ENCODE results near the gene FAM174B.

The FAM174B gene

GRCh38 chr15:92651877-92652575 is 3.5 kb downstream of the FAM174B start:
- Histone ChIP-seq H3K27me3 (replicated peaks; ENCODE audit: control insufficient read depth, insufficient read depth, low read length) (peaks cover 13% of the 10 kb centered on the region), H3K4me3 (ENCODE audit: low read length) (no peak overlapping the region), H3K9ac (ENCODE audit: low read length) (no peak overlapping the region), H3K9me3 (ENCODE audit: control insufficient read depth, low read length) (peaks cover 7% of the 10 kb centered on the region), H3K36me3 (ENCODE audit: control insufficient read depth, insufficient read depth, low read length, severe bottlenecking) (no peaks in the 10 kb centered on the region), H3K4me1 (ENCODE audit: control insufficient read depth, insufficient read depth, low read length) (no peaks in the 10 kb centered on the region)
- DNase-seq (ENCODE audit: low read depth): no peak

- no peak for DNase-seq (ENCODE audit: low read depth)
- no peak overlapping the region for H3K9ac ChIP-seq (ENCODE audit: low read length)
- no peak overlapping the region for H3K4me3 ChIP-seq (ENCODE audit: low read length)
- no peaks in the 10 kb centered on the region for H3K4me1 ChIP-seq (ENCODE audit: control insufficient read depth, insufficient read depth, low read length)
- H3K27me3 ChIP-seq (replicated peaks; ENCODE audit: control insufficient read depth, insufficient read depth, low read length): peaks cover 2% of the 10 kb centered on the region
- peaks cover 7% of the 10 kb centered on the region for H3K9me3 ChIP-seq (ENCODE audit: control insufficient read depth, low read length)
- H3K36me3 ChIP-seq (ENCODE audit: control insufficient read depth, insufficient read depth, low read length, severe bottlenecking): no peaks in the 10 kb centered on the region
These were observed 4.6 kb downstream of the FAM174B start for GRCh38 chr15:92650966-92651365.

GRCh38 chr15:92650256-92650655 is 5.3 kb downstream of the FAM174B start:
- no peaks in the 10 kb centered on the region for H3K36me3 ChIP-seq (ENCODE audit: control insufficient read depth, insufficient read depth, low read length, severe bottlenecking)
- DNase-seq (ENCODE audit: low read depth): no peak
- H3K4me1 ChIP-seq (ENCODE audit: control insufficient read depth, insufficient read depth, low read length): no peaks in the 10 kb centered on the region
- H3K9me3 ChIP-seq (ENCODE audit: control insufficient read depth, low read length): peaks cover 7% of the 10 kb centered on the region
- H3K9ac ChIP-seq (ENCODE audit: low read length): no peak overlapping the region
- H3K27me3 ChIP-seq (replicated peaks; ENCODE audit: control insufficient read depth, insufficient read depth, low read length): no peaks in the 10 kb centered on the region
- H3K4me3 ChIP-seq (ENCODE audit: low read length): no peak overlapping the region

GRCh38 chr15:92648190-92648875 is 7.2 kb downstream of the FAM174B start:
- H3K9ac ChIP-seq (ENCODE audit: low read length): no peak overlapping the region
- no peaks in the 10 kb centered on the region for H3K27me3 ChIP-seq (replicated peaks; ENCODE audit: control insufficient read depth, insufficient read depth, low read length)
- H3K4me1 ChIP-seq (ENCODE audit: control insufficient read depth, insufficient read depth, low read length): no peaks in the 10 kb centered on the region
- peaks cover 7% of the 10 kb centered on the region for H3K9me3 ChIP-seq (ENCODE audit: control insufficient read depth, low read length)
- DNase-seq (ENCODE audit: low read depth): no peak
- H3K36me3 ChIP-seq (ENCODE audit: control insufficient read depth, insufficient read depth, low read length, severe bottlenecking): no peaks in the 10 kb centered on the region
- H3K4me3 ChIP-seq (ENCODE audit: low read length): no peak overlapping the region

- no peaks in the 10 kb centered on the region for H3K36me3 ChIP-seq (ENCODE audit: control insufficient read depth, insufficient read depth, low read length, severe bottlenecking)
- H3K4me1 ChIP-seq (ENCODE audit: control insufficient read depth, insufficient read depth, low read length): no peaks in the 10 kb centered on the region
- H3K27me3 ChIP-seq (replicated peaks; ENCODE audit: control insufficient read depth, insufficient read depth, low read length): no peaks in the 10 kb centered on the region
- H3K9ac ChIP-seq (ENCODE audit: low read length): no peak overlapping the region
- DNase-seq (ENCODE audit: low read depth): no peak
- no peak overlapping the region for H3K4me3 ChIP-seq (ENCODE audit: low read length)
- H3K9me3 ChIP-seq (ENCODE audit: control insufficient read depth, low read length): peaks cover 7% of the 10 kb centered on the region
These were observed 8.0 kb downstream of the FAM174B start for GRCh38 chr15:92647467-92648163.

GRCh38 chr15:92646216-92646615 is 9.4 kb downstream of the FAM174B start:
- Histone ChIP-seq H3K36me3 (ENCODE audit: control insufficient read depth, insufficient read depth, low read length, severe bottlenecking) (no peaks in the 10 kb centered on the region), H3K9ac (ENCODE audit: low read length) (no peak overlapping the region), H3K4me1 (ENCODE audit: control insufficient read depth, insufficient read depth, low read length) (no peaks in the 10 kb centered on the region), H3K9me3 (ENCODE audit: control insufficient read depth, low read length) (peaks cover 5% of the 10 kb centered on the region), H3K27me3 (replicated peaks; ENCODE audit: control insufficient read depth, insufficient read depth, low read length) (no peaks in the 10 kb centered on the region), H3K4me3 (ENCODE audit: low read length) (no peak overlapping the region)
- DNase-seq (ENCODE audit: low read depth): no peak

GRCh38 chr15:92645731-92646130 is 9.8 kb downstream of the FAM174B start:
- H3K4me3 ChIP-seq (ENCODE audit: low read length): no peak overlapping the region
- no peak for DNase-seq (ENCODE audit: low read depth)
- H3K4me1 ChIP-seq (ENCODE audit: control insufficient read depth, insufficient read depth, low read length): no peaks in the 10 kb centered on the region
- no peaks in the 10 kb centered on the region for H3K36me3 ChIP-seq (ENCODE audit: control insufficient read depth, insufficient read depth, low read length, severe bottlenecking)
- H3K27me3 ChIP-seq (replicated peaks; ENCODE audit: control insufficient read depth, insufficient read depth, low read length): no peaks in the 10 kb centered on the region
- H3K9me3 ChIP-seq (ENCODE audit: control insufficient read depth, low read length): peaks cover under 1% of the 10 kb centered on the region
- H3K9ac ChIP-seq (ENCODE audit: low read length): no peak overlapping the region

- DNase-seq (ENCODE audit: low read depth): peak; percentile 66
These were observed 10.4 kb downstream of the FAM174B start for GRCh38 chr15:92645051-92645631.

GRCh38 chr15:92643849-92644815 is 11.4 kb downstream of the FAM174B start:
- Histone ChIP-seq H3K4me1 (ENCODE audit: control insufficient read depth, insufficient read depth, low read length) (no peaks in the 10 kb centered on the region), H3K9me3 (ENCODE audit: control insufficient read depth, low read length) (peaks cover 6% of the 10 kb centered on the region), H3K36me3 (ENCODE audit: control insufficient read depth, insufficient read depth, low read length, severe bottlenecking) (no peaks in the 10 kb centered on the region), H3K4me3 (ENCODE audit: low read length) (no peak overlapping the region), H3K9ac (ENCODE audit: low read length) (no peak overlapping the region), H3K27me3 (replicated peaks; ENCODE audit: control insufficient read depth, insufficient read depth, low read length) (no peaks in the 10 kb centered on the region)
- peak; percentile 42 for DNase-seq (ENCODE audit: low read depth)

More at GRCh38 chr15:92645051-92645631, 10.4 kb downstream of the FAM174B start:
- Histone ChIP-seq H3K36me3 (ENCODE audit: control insufficient read depth, insufficient read depth, low read length, severe bottlenecking) (no peaks in the 10 kb centered on the region), H3K9ac (ENCODE audit: low read length) (no peak overlapping the region), H3K9me3 (ENCODE audit: control insufficient read depth, low read length) (peaks cover under 1% of the 10 kb centered on the region), H3K4me1 (ENCODE audit: control insufficient read depth, insufficient read depth, low read length) (no peaks in the 10 kb centered on the region), H3K27me3 (replicated peaks; ENCODE audit: control insufficient read depth, insufficient read depth, low read length) (no peaks in the 10 kb centered on the region), H3K4me3 (ENCODE audit: low read length) (no peak overlapping the region)

GRCh38 chr15:92638709-92639365 is 16.7 kb downstream of the FAM174B start:
- no peaks in the 10 kb centered on the region for H3K4me1 ChIP-seq (ENCODE audit: control insufficient read depth, insufficient read depth, low read length)
- no peaks in the 10 kb centered on the region for H3K27me3 ChIP-seq (replicated peaks; ENCODE audit: control insufficient read depth, insufficient read depth, low read length)
- DNase-seq (ENCODE audit: low read depth): no peak
- H3K9me3 ChIP-seq (ENCODE audit: control insufficient read depth, low read length): peaks cover 6% of the 10 kb centered on the region
- no peak overlapping the region for H3K4me3 ChIP-seq (ENCODE audit: low read length)
- no peak overlapping the region for H3K9ac ChIP-seq (ENCODE audit: low read length)
- H3K36me3 ChIP-seq (ENCODE audit: control insufficient read depth, insufficient read depth, low read length, severe bottlenecking): no peaks in the 10 kb centered on the region

All from adipocyte (in vitro differentiated cells).